ENCODE results near the gene TEPSIN. TPM values are rescaled to one million over a fixed set of nuclear protein-coding genes. Genes with fewer than 3 reads are reported as not detected.

Gene TEPSIN
- total RNA-seq, 1 donor from 2014 or later: 40.2 TPM

- Histone ChIP-seq H3K27ac (no peak overlapping the region), H3K36me3 (peaks cover 51% of the 10 kb centered on the region), H3K9me3 (no peaks in the 10 kb centered on the region), H3K4me3 (no peak overlapping the region), H3K4me1 (peaks cover 14% of the 10 kb centered on the region), H3K27me3 (no peaks in the 10 kb centered on the region)
- TF ChIP-seq, protein P1, sequence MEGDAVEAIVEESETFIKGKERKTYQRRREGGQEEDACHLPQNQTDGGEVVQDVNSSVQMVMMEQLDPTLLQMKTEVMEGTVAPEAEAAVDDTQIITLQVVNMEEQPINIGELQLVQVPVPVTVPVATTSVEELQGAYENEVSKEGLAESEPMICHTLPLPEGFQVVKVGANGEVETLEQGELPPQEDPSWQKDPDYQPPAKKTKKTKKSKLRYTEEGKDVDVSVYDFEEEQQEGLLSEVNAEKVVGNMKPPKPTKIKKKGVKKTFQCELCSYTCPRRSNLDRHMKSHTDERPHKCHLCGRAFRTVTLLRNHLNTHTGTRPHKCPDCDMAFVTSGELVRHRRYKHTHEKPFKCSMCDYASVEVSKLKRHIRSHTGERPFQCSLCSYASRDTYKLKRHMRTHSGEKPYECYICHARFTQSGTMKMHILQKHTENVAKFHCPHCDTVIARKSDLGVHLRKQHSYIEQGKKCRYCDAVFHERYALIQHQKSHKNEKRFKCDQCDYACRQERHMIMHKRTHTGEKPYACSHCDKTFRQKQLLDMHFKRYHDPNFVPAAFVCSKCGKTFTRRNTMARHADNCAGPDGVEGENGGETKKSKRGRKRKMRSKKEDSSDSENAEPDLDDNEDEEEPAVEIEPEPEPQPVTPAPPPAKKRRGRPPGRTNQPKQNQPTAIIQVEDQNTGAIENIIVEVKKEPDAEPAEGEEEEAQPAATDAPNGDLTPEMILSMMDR (IDR thresholded peaks at IDR 0.05): no peak
- DNase-seq: no peak
- intact Hi-C loops (cut with DNase I): loop anchor here (10.0 kb wide), 2 partner anchors 228 to 328 kb away; no protein-coding TSS in a partner anchor
- no peak for ATAC-seq
Observed at GRCh38 chr17:81256616-81257015, 17.8 kb upstream of the TEPSIN start.

GRCh38 chr17:81254955-81255717 lies 16.3 kb upstream of the TEPSIN start:
- DNase-seq: peak; percentile 97
- TF ChIP-seq, protein P1 (IDR thresholded peaks at IDR 0.05): peak; percentile 65
- intact Hi-C loops (cut with DNase I): loop anchor here (10.0 kb wide), 2 partner anchors 230 to 330 kb away; no protein-coding TSS in a partner anchor

DNA sequence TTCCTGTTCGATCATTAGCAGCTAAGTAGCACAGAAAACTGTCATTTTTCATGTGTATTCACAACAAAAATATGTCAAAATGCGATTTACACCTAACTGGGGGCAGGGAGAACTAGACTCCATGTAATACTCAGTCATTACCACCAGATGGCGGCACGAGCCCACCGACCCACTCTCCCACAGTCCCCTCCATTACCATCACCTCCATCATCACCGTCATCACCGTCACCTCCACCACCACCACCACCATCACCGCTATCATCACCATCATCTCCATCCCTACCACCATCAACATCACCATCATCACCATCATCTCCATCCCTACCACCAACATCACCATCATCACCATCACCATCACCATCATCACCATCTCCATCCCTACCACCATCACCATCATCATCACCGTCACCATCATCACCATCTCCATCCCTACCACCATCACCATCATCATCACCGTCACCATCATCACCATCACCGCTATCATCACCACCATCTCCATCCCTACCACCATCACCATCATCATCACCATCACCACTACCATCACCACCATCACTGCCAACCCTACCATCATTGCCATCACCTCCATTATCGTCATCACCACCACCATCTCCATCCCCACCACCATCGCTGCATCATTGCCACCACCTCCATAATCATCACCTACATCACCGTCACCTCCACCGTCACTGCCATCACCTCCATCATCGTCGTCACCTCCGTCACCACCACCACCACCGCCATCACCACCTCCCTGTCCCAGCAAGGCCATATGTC lies 14.7 kb upstream of the TEPSIN start:
- Histone ChIP-seq H3K4me1 (peaks cover 14% of the 10 kb centered on the region), H3K27me3 (no peaks in the 10 kb centered on the region), H3K27ac (no peak overlapping the region), H3K4me3 (no peak overlapping the region), H3K36me3 (peaks cover 44% of the 10 kb centered on the region), H3K9me3 (no peaks in the 10 kb centered on the region)
- ATAC-seq: peak; percentile 62
- DNase-seq: no peak
- TF ChIP-seq, protein P1 (IDR thresholded peaks at IDR 0.05): peak; percentile 77
- intact Hi-C loops (cut with DNase I): loop anchor here (10.0 kb wide), 2 partner anchors 231 to 331 kb away; no protein-coding TSS in a partner anchor

More at GRCh38 chr17:81254955-81255717, 16.3 kb upstream of the TEPSIN start:
- H3K4me3 ChIP-seq: no peak overlapping the region
- H3K9me3 ChIP-seq: no peaks in the 10 kb centered on the region
- ATAC-seq: peak; percentile 92
- H3K36me3 ChIP-seq: peaks cover 52% of the 10 kb centered on the region
- H3K4me1 ChIP-seq: peaks cover 14% of the 10 kb centered on the region
- H3K27ac ChIP-seq: peak overlapping the region; percentile 55
- H3K27me3 ChIP-seq: no peaks in the 10 kb centered on the region

GRCh38 chr17:81252987-81253329 lies 14.1 kb upstream of the TEPSIN start:
- H3K4me3 ChIP-seq: no peak overlapping the region
- peaks cover 14% of the 10 kb centered on the region for H3K4me1 ChIP-seq
- H3K36me3 ChIP-seq: peaks cover 38% of the 10 kb centered on the region
- TF ChIP-seq, protein P1 (IDR thresholded peaks at IDR 0.05): no peak
- no peak overlapping the region for H3K27ac ChIP-seq
- no peaks in the 10 kb centered on the region for H3K27me3 ChIP-seq
- intact Hi-C loops (cut with DNase I): loop anchor here (10.0 kb wide), 2 partner anchors 232 to 332 kb away; no protein-coding TSS in a partner anchor
- DNase-seq (no peak), ATAC-seq (no peak)
- no peaks in the 10 kb centered on the region for H3K9me3 ChIP-seq

DNA sequence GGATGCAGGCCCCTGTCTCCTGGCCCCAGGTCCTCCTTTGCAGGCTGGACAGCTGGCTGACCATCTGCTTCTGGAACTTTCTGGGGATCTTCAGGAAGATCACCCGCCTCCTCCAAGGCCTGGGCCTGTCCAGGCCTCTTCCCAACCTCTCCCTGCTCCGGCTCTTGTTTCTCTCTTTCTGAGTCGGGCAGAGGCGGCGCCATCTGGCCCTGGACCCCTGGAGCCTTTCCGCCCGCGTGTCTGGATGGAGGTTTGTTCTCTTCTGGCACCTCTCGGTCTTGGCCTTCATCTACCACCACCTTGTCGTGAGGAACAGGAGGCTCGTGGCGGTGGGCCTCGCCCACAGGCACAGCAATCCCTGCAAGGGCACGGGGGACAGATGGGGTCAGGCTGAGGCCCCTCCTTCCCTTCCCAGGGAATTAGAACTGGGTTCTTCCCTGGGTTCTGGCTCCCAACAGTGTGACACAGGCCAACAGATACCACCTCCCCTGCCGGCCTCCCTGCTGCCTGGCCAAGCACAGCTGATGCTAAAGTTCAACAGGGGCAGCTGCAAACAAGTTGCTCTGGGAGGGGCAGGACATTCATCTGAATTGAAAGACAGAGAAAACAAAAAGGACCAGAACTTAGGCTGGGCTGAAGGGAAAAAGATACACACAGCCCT lies 13.6 kb upstream of the TEPSIN start:
- intact Hi-C loops (cut with DNase I): loop anchor here (10.0 kb wide), 2 partner anchors 232 to 332 kb away; no protein-coding TSS in a partner anchor
- ATAC-seq: no peak
- no peak overlapping the region for H3K27ac ChIP-seq

More for the DNA sequence above, 13.6 kb upstream of the TEPSIN start:
- Histone ChIP-seq H3K4me1 (peaks cover 14% of the 10 kb centered on the region), H3K4me3 (no peak overlapping the region), H3K36me3 (peaks cover 33% of the 10 kb centered on the region), H3K9me3 (no peaks in the 10 kb centered on the region), H3K27me3 (no peaks in the 10 kb centered on the region)
- DNase-seq: no peak
- TF ChIP-seq, protein P1 (IDR thresholded peaks at IDR 0.05): no peak
